GM15510 (cell line): Measurements from ENCODE around the gene EED.

Source experiments
- POLR2A ChIP-seq: IDR thresholded peaks from 3 replicates; pipeline ENCODE4 v1.6.1; 2011; ENCODE audit warnings: borderline replicate concordance; ENCODE audit not compliant: insufficient read length; ENCODE audit errors: extremely low read depth

The EED gene, protein sequence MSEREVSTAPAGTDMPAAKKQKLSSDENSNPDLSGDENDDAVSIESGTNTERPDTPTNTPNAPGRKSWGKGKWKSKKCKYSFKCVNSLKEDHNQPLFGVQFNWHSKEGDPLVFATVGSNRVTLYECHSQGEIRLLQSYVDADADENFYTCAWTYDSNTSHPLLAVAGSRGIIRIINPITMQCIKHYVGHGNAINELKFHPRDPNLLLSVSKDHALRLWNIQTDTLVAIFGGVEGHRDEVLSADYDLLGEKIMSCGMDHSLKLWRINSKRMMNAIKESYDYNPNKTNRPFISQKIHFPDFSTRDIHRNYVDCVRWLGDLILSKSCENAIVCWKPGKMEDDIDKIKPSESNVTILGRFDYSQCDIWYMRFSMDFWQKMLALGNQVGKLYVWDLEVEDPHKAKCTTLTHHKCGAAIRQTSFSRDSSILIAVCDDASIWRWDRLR

DNA sequence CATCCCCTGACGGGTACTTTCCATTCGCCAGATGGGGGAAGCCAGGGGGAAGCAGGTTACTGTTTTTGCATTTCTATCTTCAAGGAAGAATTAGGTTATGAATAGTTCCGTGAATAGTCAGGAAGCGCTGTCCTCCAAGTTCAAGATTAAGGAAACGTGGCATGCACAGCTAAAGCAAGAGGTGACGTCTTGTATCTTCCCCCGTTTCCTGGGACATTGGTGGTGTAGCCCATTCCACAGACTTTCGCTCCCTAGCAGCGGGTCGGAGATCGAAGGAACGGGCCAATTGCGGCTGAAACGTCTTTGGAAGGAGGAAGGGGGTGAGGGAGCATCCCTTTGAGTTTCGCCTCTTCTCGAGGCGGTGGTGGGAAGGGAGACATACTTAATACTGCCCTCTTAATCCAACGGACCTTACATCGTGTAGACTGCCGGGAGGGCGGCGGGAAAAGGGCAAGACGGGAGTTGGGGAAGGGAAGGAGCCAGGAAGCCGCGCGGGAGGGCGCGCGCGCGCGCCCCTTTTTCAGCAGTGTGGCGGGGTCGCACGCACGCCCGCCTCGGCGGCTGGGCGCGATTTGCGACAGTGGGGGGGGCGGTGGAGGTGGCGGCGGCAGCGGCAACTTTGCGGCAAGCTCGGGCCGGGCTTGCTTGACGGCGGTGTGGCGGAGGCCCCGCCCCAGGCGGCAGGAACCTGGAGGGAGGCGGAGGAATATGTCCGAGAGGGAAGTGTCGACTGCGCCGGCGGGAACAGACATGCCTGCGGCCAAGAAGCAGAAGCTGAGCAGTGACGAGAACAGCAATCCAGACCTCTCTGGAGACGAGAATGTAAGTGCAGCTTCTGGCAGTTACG lies at the start of gene EED:
Gene EED (plus strand): TSS at position 232 of the 847 bp plus-strand sequence. CDS start 477 bp downstream, at position 709.
- TF ChIP-seq POLR2A: peak; percentile 65

DNA sequence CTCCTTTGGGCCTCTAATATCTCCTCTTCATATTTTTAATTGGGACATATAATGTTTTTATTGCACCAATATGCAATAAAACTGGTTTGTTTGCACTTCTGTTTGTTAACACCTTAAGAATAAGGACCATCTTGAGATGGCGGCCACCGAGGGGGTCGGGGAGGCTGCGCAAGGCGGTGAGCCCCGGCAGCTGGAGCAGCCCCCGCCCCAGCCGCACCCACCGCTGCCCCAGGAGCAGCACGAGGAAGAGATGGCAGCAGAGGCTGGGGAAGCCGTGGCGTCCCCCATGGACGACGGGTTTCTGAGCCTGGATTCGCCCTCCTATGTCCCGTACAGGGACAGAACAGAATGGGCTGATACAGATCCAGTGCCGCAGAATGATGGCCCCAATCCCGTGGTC lies 49.6 kb upstream of the EED start:
- TF ChIP-seq POLR2A: no peak

- no peak for TF ChIP-seq POLR2A
These were observed 48.4 kb upstream of the EED start for GRCh38 chr11:86196085-86196696.

DNA sequence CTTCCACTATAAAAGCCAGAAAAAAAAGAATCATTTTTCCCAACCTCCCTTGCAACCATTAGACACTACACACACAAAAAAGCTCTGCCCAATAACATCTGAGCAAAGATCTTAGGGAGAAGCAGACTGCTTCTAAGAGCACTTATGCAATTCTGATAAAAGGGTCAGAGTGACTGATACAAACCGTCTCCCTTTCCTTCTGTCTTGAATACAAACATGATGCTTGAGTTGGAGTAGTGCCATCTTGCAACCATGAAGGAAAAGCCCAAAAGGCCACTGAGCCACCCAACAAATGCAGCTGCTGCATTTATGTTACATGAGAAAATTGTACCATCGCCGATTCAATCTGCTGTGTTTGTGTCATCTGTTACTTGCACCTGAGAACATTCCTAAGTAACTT lies 47.6 kb upstream of the EED start:
- no peak for TF ChIP-seq POLR2A

GRCh38 chr11:86197448-86197847 lies 47.1 kb upstream of the EED start:
- no peak for TF ChIP-seq POLR2A

- TF ChIP-seq POLR2A: no peak
These were observed 46.4 kb upstream of the EED start for GRCh38 chr11:86198139-86198538.

GRCh38 chr11:86199354-86199753 lies 45.2 kb upstream of the EED start:
- no peak for TF ChIP-seq POLR2A

DNA sequence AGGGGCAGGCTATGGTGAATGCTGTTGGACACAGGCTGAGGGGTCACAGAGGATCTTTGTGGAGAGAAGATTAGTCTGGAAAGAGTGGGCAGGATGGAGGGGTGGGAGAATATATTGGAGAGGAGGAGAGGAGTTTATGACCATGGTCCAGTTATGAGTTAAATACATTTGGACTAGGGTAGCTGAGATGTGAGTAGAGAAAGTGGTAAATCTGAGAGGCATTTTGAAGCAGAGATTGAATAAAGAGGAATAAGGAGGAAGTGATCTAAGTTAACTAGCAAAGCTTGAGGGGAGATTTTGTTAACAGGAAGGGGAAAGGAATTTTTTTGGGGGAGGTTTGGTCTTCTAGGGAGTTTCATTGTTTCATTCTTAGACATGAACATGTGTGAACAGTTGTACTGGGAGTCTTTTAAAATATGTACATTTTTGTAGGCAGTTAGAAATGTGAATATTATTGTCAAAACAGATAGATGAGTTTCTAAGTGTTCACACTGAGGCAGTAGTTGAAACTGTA lies 43.1 kb upstream of the EED start:
- TF ChIP-seq POLR2A: no peak

- no peak for TF ChIP-seq POLR2A
These were observed 42.6 kb upstream of the EED start for GRCh38 chr11:86202013-86202336.

DNA sequence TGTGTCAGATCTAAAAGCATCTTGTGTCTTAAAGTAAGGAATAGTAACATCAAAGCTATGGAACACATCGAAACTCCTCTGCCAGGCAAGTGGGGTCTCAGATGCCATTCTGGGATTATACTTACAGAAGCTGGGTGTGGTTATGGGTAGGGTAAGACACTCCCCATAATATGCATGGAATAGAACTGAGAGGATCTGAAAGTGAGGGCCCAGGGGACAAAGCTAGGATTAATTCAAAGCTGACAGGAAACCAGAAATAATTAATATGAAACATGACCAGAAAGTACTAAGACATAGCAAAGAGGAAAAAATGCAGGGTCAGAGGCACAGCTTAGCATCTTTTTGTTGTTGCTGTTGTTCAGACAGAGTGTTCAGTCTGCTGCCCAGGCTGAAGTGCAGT lies 40.2 kb upstream of the EED start:
- no peak for TF ChIP-seq POLR2A

GRCh38 chr11:86205421-86206336 lies 38.9 kb upstream of the EED start:
- TF ChIP-seq POLR2A: no peak

DNA sequence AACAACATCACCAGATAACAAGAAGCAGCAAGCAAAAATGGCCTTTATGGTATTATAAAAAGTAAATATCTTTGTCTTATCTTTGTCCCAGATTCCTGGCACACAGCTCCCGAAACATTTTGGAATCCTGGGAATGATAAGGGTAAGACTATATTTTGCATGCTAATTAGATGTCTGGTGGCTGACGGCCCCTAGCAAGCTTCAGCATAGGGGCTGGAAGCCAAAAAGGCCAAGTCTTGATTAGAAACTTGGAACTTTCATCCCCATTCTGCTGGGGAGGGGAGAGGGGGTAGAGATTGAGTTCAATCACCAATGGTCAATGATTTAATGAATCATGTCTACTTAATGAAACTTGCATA lies 38.2 kb upstream of the EED start:
- no peak for TF ChIP-seq POLR2A

GRCh38 chr11:86207413-86207812 lies 37.1 kb upstream of the EED start:
- TF ChIP-seq POLR2A: no peak

- TF ChIP-seq POLR2A: no peak
These were observed 36.0 kb upstream of the EED start for GRCh38 chr11:86208572-86208971.

DNA sequence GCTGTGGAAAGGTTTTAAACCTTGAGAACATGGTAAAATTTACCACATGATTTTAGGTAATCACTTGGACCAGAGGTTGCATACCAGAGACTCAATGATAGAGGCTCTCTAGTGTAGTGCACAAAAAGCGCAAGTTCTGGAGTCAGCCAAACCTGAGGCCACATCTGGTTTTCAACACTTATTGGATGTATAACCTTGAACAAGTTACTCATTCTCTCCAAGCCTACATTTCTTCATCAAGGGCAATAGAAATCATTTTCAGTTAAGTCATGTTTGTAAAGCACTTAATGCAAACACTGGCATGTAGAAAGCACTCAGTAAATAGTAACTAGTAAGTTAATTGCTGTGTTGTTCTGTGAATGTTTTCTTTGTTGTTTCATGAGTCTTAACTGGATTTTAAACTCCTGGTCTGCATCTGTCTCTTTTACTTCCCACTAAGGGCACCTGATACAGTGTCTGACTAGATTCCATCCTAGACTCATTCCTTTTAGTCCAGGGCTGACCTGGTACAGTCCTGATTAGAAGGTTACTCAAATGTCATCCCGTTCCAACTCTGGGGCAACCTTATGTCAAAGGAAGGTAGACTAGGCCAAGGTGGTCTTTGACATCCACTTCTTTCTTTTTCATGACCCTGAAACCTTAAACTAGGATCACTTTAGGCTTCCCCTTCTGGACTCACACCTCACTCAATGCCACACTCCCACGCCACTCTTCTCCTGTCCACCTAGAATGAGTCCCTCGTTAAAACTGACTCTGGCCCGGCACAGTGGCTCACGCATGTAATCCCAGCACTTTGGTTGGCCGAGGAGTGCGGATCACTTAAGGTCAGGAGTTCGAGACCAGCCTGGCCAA lies 34.5 kb upstream of the EED start:
- no peak for TF ChIP-seq POLR2A
